ENCODE results near the gene PCP2.

DNA sequence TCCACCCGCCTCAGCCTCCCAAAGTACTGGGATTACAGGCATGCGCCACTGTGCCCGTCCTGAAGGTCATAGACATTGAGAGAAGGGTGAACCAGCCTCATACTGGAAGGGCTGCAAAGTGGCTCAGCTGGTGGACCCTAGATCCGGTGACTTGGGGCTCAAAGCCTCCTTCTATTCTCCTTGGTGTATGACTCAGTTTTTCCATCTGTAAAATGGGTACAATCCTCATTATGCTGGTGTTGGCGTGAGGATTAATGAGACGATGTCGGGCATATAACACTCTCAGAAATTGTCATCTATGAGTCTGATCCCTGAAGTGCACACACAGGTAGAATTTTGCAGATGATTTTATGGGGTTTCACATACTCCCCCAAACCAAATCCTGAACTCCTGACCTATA, 43.7 kb downstream of the PCP2 start:
- TF ChIP-seq CTCF (conservative IDR thresholded peaks at IDR 0.05 in 1 of 2, IDR thresholded peaks at IDR 0.05 in 1 of 2; ENCODE audit: low read depth in 1 of 2, low read length in 2 of 2) (no peak), EZH2 (IDR thresholded peaks at IDR 0.05; ENCODE audit: low read length, missing control alignments) (no peak)

Data from fibroblast of lung (primary cell).